ENCODE measurements around the gene RCC2. TPM values are rescaled to one million over a fixed set of nuclear protein-coding genes. Genes with fewer than 3 reads are reported as not detected.
A peak's percentile ranks its signal among the peaks of the same experiment; 100 is the strongest.

RCC2 gene
- polyA plus RNA-seq, 1 of the 3 experiments (the other 2 are of a cell fraction), result 53.8 TPM

- TF ChIP-seq POLR2AphosphoS5 (IDR thresholded peaks at IDR 0.05; ENCODE audit: low read depth, low read length) (no peak), MXI1 (IDR thresholded peaks at IDR 0.05; ENCODE audit: low read depth, low read length) (no peak), FOXM1 (IDR thresholded peaks at IDR 0.05; ENCODE audit: low read depth) (no peak), RFX5 (IDR thresholded peaks at IDR 0.05; ENCODE audit: low read length) (no peak)
- TF ChIP-seq, protein P1, sequence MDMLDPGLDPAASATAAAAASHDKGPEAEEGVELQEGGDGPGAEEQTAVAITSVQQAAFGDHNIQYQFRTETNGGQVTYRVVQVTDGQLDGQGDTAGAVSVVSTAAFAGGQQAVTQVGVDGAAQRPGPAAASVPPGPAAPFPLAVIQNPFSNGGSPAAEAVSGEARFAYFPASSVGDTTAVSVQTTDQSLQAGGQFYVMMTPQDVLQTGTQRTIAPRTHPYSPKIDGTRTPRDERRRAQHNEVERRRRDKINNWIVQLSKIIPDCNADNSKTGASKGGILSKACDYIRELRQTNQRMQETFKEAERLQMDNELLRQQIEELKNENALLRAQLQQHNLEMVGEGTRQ (IDR thresholded peaks at IDR 0.05; ENCODE audit: borderline replicate concordance, low read depth, low read length), result no peak
- TF ChIP-seq, protein P2, sequence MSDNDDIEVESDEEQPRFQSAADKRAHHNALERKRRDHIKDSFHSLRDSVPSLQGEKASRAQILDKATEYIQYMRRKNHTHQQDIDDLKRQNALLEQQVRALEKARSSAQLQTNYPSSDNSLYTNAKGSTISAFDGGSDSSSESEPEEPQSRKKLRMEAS (IDR thresholded peaks at IDR 0.05; ENCODE audit: low read depth), result no peak
Observed at GRCh38 chr1:17440827-17441168, 1.3 kb upstream of the RCC2 start (continued).

DNA sequence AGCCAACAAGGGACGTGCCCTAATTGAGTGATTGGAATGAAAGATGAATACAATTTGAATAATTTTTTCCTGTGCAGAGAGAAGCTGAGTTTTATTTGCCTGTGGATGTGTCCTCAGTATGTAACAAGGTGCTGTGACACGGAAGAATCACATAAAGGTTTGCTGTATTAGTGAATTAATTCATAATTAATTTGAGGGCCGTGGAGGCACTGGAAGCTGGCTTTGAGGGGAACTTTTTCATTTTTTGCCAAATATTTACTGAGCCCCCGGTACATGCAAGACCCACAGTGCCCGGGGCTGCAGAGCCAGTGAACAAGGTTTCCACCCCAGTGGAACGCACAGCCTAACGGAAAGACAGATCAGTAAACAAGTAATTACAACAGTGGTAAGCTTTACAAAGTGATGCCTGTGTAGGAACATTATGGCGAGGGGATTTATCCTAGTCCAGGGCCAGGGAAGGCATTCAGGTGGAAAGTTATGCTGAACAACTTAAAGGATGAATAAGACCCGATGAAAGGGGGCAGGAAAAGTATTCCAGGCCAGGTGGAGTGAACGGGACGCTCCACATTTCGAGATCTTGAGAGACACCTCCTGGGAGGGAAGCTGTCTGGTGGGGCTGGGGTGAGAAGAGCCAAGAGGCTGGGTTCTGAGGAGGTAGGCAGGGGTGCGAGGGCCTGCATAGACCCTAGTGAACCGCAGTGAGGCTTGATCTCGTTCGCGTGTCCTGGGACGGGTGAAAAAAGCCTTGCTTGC, 773 bp upstream of the RCC2 start:
- H3K79me2 ChIP-seq (ENCODE audit: insufficient read depth), result peaks cover 42% of the 10 kb centered on the region
- peaks cover 24 to 48% of the 10 kb centered on the region in 2 experiments for H3K4me1 ChIP-seq (ENCODE audit: control insufficient read depth in 1 of 2, insufficient read depth in 2 of 2, low read depth in 1 of 2, low read length in 1 of 2)
- H4K20me1 ChIP-seq (ENCODE audit: insufficient read depth), result peaks cover 17% of the 10 kb centered on the region
- ChIA-PET CTCF (interaction anchor here (0.6 to 5.7 kb wide), 15 partner anchors 10 to 167 kb away, joined by 3 to 35 read pairs (median 5); no protein-coding TSS in a partner anchor), POLR2A (interaction anchor here (0.5 kb wide), 1 partner anchor 30 kb away, joined by 4 read pairs; no protein-coding TSS in a partner anchor)
- peak overlapping the region; percentile 97 for H2AFZ ChIP-seq (ENCODE audit: low read depth)
- H3K9me3 ChIP-seq, result no peaks in the 10 kb centered on the region
- H3K27me3 ChIP-seq (ENCODE audit: insufficient read depth), result no peaks in the 10 kb centered on the region
- H3K4me2 ChIP-seq, result peak overlapping the region; percentile 96
- DNase-seq, result no peak
- peak overlapping the region; percentile 69 to 83 for H3K27ac ChIP-seq (ENCODE audit: low read depth in 2 of 2, low read length in 1 of 2)
- peaks cover 3 to 6% of the 10 kb centered on the region in 2 experiments for H3K36me3 ChIP-seq (replicated peaks in 1 of 2; ENCODE audit: control insufficient read depth in 1 of 2, insufficient read depth in 2 of 2, low read length in 1 of 2)
- TF ChIP-seq FOSL2 (IDR thresholded peaks at IDR 0.05; ENCODE audit: borderline replicate concordance, low read depth) (no peak), EP300 (IDR thresholded peaks at IDR 0.05; ENCODE audit: borderline replicate concordance in 1 of 2, low read depth in 1 of 2, low read length in 1 of 2) (0 out of 4 replicates have a peak, but pooled peaks of 1 of the 2 experiments have one; percentile 3)
- TF ChIP-seq, protein P2 (IDR thresholded peaks at IDR 0.05; ENCODE audit: low read depth), result no peak
- H3K9me2 ChIP-seq, result no peaks in the 10 kb centered on the region
- H3K4me3 ChIP-seq (ENCODE audit: low read depth in 2 of 2, low read length in 1 of 2), result peak overlapping the region; percentile 55 to 99
- WGBS (ENCODE audit: low lambda C conversion rate), result 67% methylated on average over 18 of the region's 18 CpGs
- H3K9ac ChIP-seq, result peak overlapping the region; percentile 98
- peaks cover 34% of the 10 kb centered on the region for H3F3A ChIP-seq (replicated peaks; ENCODE audit: insufficient read depth)

DNA sequence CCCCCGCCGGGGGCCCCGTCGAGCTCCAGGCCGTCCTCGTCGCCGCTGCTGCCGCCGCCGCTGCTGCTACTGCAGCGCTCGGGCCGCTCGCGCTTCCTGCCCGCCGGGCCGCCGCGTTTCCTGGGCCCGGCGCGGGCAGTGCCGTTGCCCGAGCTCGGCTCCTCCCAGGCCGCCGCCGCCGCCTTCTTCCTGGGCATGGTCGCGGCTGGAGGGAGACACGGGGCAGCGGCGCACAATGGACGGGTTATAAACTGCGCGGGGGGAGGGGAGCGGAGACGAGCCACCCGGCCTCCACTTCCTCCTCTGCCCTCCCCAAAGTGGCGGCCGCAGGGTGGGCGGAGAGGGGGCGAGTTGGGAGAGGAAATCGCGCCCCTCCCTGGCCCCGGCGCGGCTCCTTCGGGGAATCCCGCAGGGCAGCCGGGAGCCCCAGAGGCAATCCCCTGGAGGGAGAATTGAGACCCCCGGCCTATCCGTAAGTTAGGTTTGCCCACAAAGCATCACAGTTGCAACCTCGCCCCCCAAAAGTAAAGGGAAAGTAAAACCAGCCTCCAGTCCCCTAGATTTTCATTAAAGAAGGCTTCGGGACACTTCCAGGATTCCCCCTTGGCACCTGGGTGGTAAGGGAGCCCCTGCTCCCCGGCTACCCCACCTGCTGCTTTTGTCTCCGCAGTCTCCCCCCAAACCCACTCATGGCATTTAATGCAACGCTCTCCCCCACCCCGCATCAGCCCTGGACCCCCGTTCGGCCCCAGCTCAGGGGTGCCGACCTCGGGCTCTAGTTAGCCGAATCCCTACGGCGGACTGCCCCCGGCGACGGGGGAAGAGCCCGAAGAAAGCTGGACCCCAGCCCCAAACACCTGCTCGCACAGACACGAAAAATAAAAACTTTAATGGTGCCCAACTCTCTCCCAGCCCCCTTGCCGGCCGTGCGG, 893 bp downstream of the RCC2 start:
- Histone ChIP-seq H3K4me1 (ENCODE audit: control insufficient read depth in 1 of 2, insufficient read depth in 2 of 2, low read depth in 1 of 2, low read length in 1 of 2) (peaks cover 25 to 43% of the 10 kb centered on the region in 2 experiments), H3K9me2 (no peaks in the 10 kb centered on the region), H3F3A (replicated peaks; ENCODE audit: insufficient read depth) (peaks cover 30% of the 10 kb centered on the region), H3K9ac (peak overlapping the region; percentile 98), H3K36me3 (replicated peaks in 1 of 2; ENCODE audit: control insufficient read depth in 1 of 2, insufficient read depth in 2 of 2, low read length in 1 of 2) (peaks cover 5 to 15% of the 10 kb centered on the region in 2 experiments), H3K4me2 (peak overlapping the region; percentile 98), H3K9me3 (no peaks in the 10 kb centered on the region), H3K27ac (ENCODE audit: low read depth in 2 of 2, low read length in 1 of 2) (peak overlapping the region; percentile 97 to 98), H3K79me2 (ENCODE audit: insufficient read depth) (peaks cover 58% of the 10 kb centered on the region), H3K27me3 (ENCODE audit: insufficient read depth) (no peaks in the 10 kb centered on the region), H3K4me3 (ENCODE audit: low read depth in 2 of 2, low read length in 1 of 2) (peak overlapping the region; percentile 86 to 99), H2AFZ (ENCODE audit: low read depth) (peak overlapping the region; percentile 93; the same call in 1 of the 2 replicates), H4K20me1 (ENCODE audit: insufficient read depth) (peaks cover 34% of the 10 kb centered on the region)
- CTCF ChIA-PET, result interaction anchor here (0.6 to 5.7 kb wide), 9 partner anchors 8 to 546 kb away, joined by 3 to 35 read pairs (median 3); no protein-coding TSS in a partner anchor
- peak; percentile 83 for DNase-seq
- 0% methylated on average over 22 of the region's 78 CpGs for WGBS (ENCODE audit: low lambda C conversion rate)
- POLR2A ChIA-PET, result interaction anchor here (0.6 to 1.1 kb wide), 3 partner anchors 10 to 254 kb away, joined by 3 to 6 read pairs (median 4); no protein-coding TSS in a partner anchor
- TF ChIP-seq SIN3A (IDR thresholded peaks at IDR 0.05; ENCODE audit: borderline replicate concordance, low read depth, low read length) (no peak), CTCF (IDR thresholded peaks at IDR 0.05) (no peak), NRF1 (IDR thresholded peaks at IDR 0.05; ENCODE audit: low read depth, low read length) (no peak), RXRA (IDR thresholded peaks at IDR 0.05; ENCODE audit: borderline replicate concordance, low read depth) (no peak), FOXM1 (IDR thresholded peaks at IDR 0.05; ENCODE audit: low read depth) (no peak), TEAD4 (IDR thresholded peaks at IDR 0.05; ENCODE audit: borderline replicate concordance, insufficient read depth) (no peak), JUND (IDR thresholded peaks at IDR 0.05) (no peak; the same call in 1 of the 2 replicates)
- TF ChIP-seq, protein P2 (IDR thresholded peaks at IDR 0.05; ENCODE audit: low read depth), result peak; percentile 59; the same call in 1 of the 2 replicates
- TF ChIP-seq, protein P3, sequence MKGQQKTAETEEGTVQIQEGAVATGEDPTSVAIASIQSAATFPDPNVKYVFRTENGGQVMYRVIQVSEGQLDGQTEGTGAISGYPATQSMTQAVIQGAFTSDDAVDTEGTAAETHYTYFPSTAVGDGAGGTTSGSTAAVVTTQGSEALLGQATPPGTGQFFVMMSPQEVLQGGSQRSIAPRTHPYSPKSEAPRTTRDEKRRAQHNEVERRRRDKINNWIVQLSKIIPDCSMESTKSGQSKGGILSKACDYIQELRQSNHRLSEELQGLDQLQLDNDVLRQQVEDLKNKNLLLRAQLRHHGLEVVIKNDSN (IDR thresholded peaks at IDR 0.05; ENCODE audit: borderline replicate concordance, low read depth), result no peak
